H1 (cell line): Measurements from ENCODE around the gene SYT6. TPM values are rescaled to one million over a fixed set of nuclear protein-coding genes. Genes with fewer than 3 reads are reported as not detected.

Experiments
- CTCF ChIA-PET: fragments of 300-600 bp; sonication (Branson Sonifier 250); formaldehyde crosslinking; loops from one replicate; lab custom pipeline; 2021; ENCODE audit not compliant: partially characterized antibody; lab: Charles Lee
- POLR2A ChIA-PET: fragments of 300-600 bp; sonication (Branson Sonifier 250); formaldehyde crosslinking; loops from one replicate; lab custom pipeline; 2021; ENCODE audit warnings: inconsistent platforms; ENCODE audit not compliant: partially characterized antibody; lab: Charles Lee
- DNase-seq, 2 experiments: peaks; one replicate each; pipeline versions ENCODE4 v3.0.0 to v3.0.0-alpha.2; 2010 to 2022; ENCODE audit warnings: low spot score in 2 of 2, low read depth in 1 of 2, mixed read lengths in 1 of 2
- FAIRE-seq: peaks from 2 replicates; lab custom pipeline; 2011; peaks lifted over from hg19 to GRCh38; lab: Jason Lieb, UNC
- H2AFZ ChIP-seq: 2 replicates; pipeline ENCODE4 v1.8.1; 2012; ENCODE audit warnings: low read length, inconsistent platforms
- H2AK5ac ChIP-seq: 2 replicates; pipeline ENCODE4 v1.6.1; 2013; ENCODE audit warnings: low read depth, low read length
- H2BK120ac ChIP-seq: replicated peaks from 2 replicates; pipeline ENCODE3; 2013; ENCODE audit warnings: low read depth, low read length, inconsistent platforms
- H2BK12ac ChIP-seq: 2 replicates; pipeline ENCODE4 v1.6.1; 2013; ENCODE audit warnings: low read depth, low read length
- H2BK15ac ChIP-seq: 2 replicates; pipeline ENCODE4 v1.6.1; 2013; ENCODE audit warnings: low read length
- H2BK20ac ChIP-seq: 2 replicates; pipeline ENCODE4 v1.6.1; 2013; ENCODE audit warnings: low read length
- H2BK5ac ChIP-seq: 2 replicates; pipeline ENCODE4 v1.6.1; 2013; ENCODE audit warnings: low read depth, low read length
- H3K14ac ChIP-seq: 2 replicates; pipeline ENCODE4 v1.6.1; 2013; ENCODE audit warnings: inconsistent platforms; ENCODE audit not compliant: insufficient read length
- H3K18ac ChIP-seq: 2 replicates; pipeline ENCODE4 v1.6.1; 2013; ENCODE audit warnings: low read length; ENCODE audit errors: extremely low read depth
- H3K23ac ChIP-seq: 2 replicates; pipeline ENCODE4 v1.6.1; 2013; ENCODE audit warnings: inconsistent platforms; ENCODE audit not compliant: insufficient read length
- H3K23me2 ChIP-seq: 2 replicates; pipeline ENCODE4 v1.6.1; 2013; ENCODE audit warnings: low read depth, low read length
- H3K27ac ChIP-seq: 2 replicates; pipeline ENCODE4 v1.6.1; 2011; ENCODE audit warnings: low read depth, low read length, inconsistent platforms
- H3K27me3 ChIP-seq, 4 experiments: replicated peaks in 1 of 4; 1 replicate in 1 of 4; 2 replicates in 3 of 4; pipeline versions ENCODE4 v1.6.1 to v1.8.1; 2011 to 2013; ENCODE audit warnings: low read length in 3 of 4, mild to moderate bottlenecking in 3 of 4, inconsistent platforms in 2 of 4, mixed read lengths in 2 of 4, moderate library complexity in 1 of 4; ENCODE audit not compliant: control insufficient read depth in 3 of 4, insufficient read depth in 3 of 4; ENCODE audit errors: extremely low read depth in 1 of 4
- H3K36me3 ChIP-seq, 4 experiments: 2 replicates each; pipeline versions ENCODE4 v1.6.1 to v1.8.1; 2011 to 2013; ENCODE audit warnings: mild to moderate bottlenecking in 4 of 4, low read length in 3 of 4, moderate library complexity in 2 of 4, control low read depth in 1 of 4, inconsistent platforms in 1 of 4; ENCODE audit not compliant: insufficient read depth in 4 of 4, control insufficient read depth in 2 of 4
- H3K4ac ChIP-seq: replicated peaks from 2 replicates; pipeline ENCODE3; 2013; ENCODE audit warnings: low read length, low read depth, mixed read lengths, inconsistent platforms; ENCODE audit not compliant: insufficient read length
- H3K4me1 ChIP-seq, 4 experiments: replicated peaks in 1 of 4; 1 replicate in 1 of 4; 2 replicates in 3 of 4; pipeline versions ENCODE4 v1.6.1 to v1.8.1; 2011 to 2013; ENCODE audit warnings: low read length in 3 of 4, inconsistent platforms in 2 of 4, mixed read lengths in 1 of 4; ENCODE audit not compliant: insufficient read depth in 4 of 4, control insufficient read depth in 3 of 4
- H3K4me2 ChIP-seq, 2 experiments: 2 replicates each; pipeline versions ENCODE4 v1.6.1 to v1.8.1; 2011 to 2013; ENCODE audit warnings: low read depth in 2 of 2, low read length in 2 of 2, control low read depth in 1 of 2, inconsistent platforms in 1 of 2, mild to moderate bottlenecking in 1 of 2; ENCODE audit not compliant: insufficient read depth in 1 of 2
- H3K4me3 ChIP-seq, 4 experiments: fragments of 200-600, 300-600 bp in 1 of 4; sonication (generic), shearing (Covaris generic), sonication (Bioruptor Twin) in 1 of 4; 2 replicates each; pipeline versions ENCODE4 v1.5.1 to v1.8.1; 2011 to 2016; ENCODE audit warnings: low read length in 4 of 4, low read depth in 3 of 4, control low read depth in 2 of 4, inconsistent platforms in 2 of 4, mild to moderate bottlenecking in 2 of 4, mixed read lengths in 1 of 4, moderate library complexity in 1 of 4; ENCODE audit not compliant: insufficient read depth in 2 of 4; ENCODE audit errors: extremely low read depth in 1 of 4
- H3K56ac ChIP-seq: replicated peaks from 2 replicates; pipeline ENCODE3; 2013; ENCODE audit warnings: low read depth, mild to moderate bottlenecking, mixed read lengths, low read length, inconsistent platforms; ENCODE audit not compliant: insufficient read length
- H3K79me1 ChIP-seq: 2 replicates; pipeline ENCODE4 v1.6.1; 2013; ENCODE audit warnings: low read depth, low read length, control low read depth
- H3K79me2 ChIP-seq, 2 experiments: 2 replicates each; pipeline versions ENCODE4 v1.6.1 to v1.8.1; 2012 to 2013; ENCODE audit warnings: low read length in 2 of 2, mild to moderate bottlenecking in 2 of 2, inconsistent platforms in 1 of 2; ENCODE audit not compliant: insufficient read depth in 2 of 2, control insufficient read depth in 1 of 2
- H3K9ac ChIP-seq, 4 experiments: replicated peaks in 1 of 4; 1 replicate in 1 of 4; 2 replicates in 3 of 4; pipeline versions ENCODE4 v1.6.1 to v1.8.1; 2011 to 2013; ENCODE audit warnings: low read depth in 3 of 4, low read length in 3 of 4, control low read depth in 2 of 4, mild to moderate bottlenecking in 2 of 4, moderate library complexity in 2 of 4, inconsistent platforms in 1 of 4; ENCODE audit errors: extremely low read depth in 1 of 4
- H3K9me3 ChIP-seq, 2 experiments: 2 replicates each; pipeline versions ENCODE4 v1.6.1 to v1.8.1; 2012 to 2013; ENCODE audit warnings: mild to moderate bottlenecking in 2 of 2, moderate library complexity in 2 of 2, control low read depth in 1 of 2, inconsistent platforms in 1 of 2, low read depth in 1 of 2, low read length in 1 of 2, mixed read lengths in 1 of 2; ENCODE audit not compliant: insufficient read depth in 2 of 2
- H4K20me1 ChIP-seq, 2 experiments: replicated peaks in 1 of 2; 2 replicates each; pipeline versions ENCODE3 to v1.8.1; 2011 to 2013; ENCODE audit warnings: inconsistent platforms in 2 of 2, low read length in 2 of 2, mild to moderate bottlenecking in 1 of 2; ENCODE audit not compliant: insufficient read depth in 2 of 2, control insufficient read depth in 1 of 2
- H4K5ac ChIP-seq: 2 replicates; pipeline ENCODE4 v1.6.1; 2013; ENCODE audit warnings: low read length, low read depth, mixed read lengths, inconsistent platforms; ENCODE audit not compliant: insufficient read length
- H4K8ac ChIP-seq: 2 replicates; pipeline ENCODE4 v1.8.0; 2013; ENCODE audit warnings: mild to moderate bottlenecking, moderate library complexity, low read length, inconsistent platforms; ENCODE audit not compliant: insufficient read depth; ENCODE audit errors: extremely low read depth
- H4K91ac ChIP-seq: replicated peaks from 2 replicates; pipeline ENCODE3; 2013; ENCODE audit warnings: low read length, mixed read lengths, inconsistent platforms; ENCODE audit not compliant: insufficient read length
- BCL11A ChIP-seq, 2 experiments: IDR thresholded peaks; one replicate each; pipeline ENCODE4 v1.6.1; 2011; ENCODE audit warnings: low read depth in 2 of 2, low read length in 2 of 2, mild to moderate bottlenecking in 2 of 2
- EGR1 ChIP-seq: IDR thresholded peaks from 2 replicates; pipeline ENCODE4 v1.6.1; 2011; ENCODE audit warnings: low read depth, low read length, borderline replicate concordance
- EZH2 ChIP-seq: fragments of 200-600 bp; sonication (generic); IDR thresholded peaks from 2 replicates; pipeline ENCODE4 v1.7.1; 2012; ENCODE audit warnings: low read depth, mild to moderate bottlenecking, moderate library complexity, low read length, inconsistent platforms; ENCODE audit not compliant: severe bottlenecking
- FOSL1 ChIP-seq: IDR thresholded peaks from 2 replicates; pipeline ENCODE4 v1.6.1; 2011; ENCODE audit warnings: mild to moderate bottlenecking, low read depth, low read length, moderate library complexity; ENCODE audit not compliant: insufficient read depth
- GTF2F1 ChIP-seq: IDR thresholded peaks from 2 replicates; pipeline ENCODE4 v1.6.1; 2012; ENCODE audit warnings: low read depth, low read length, improper control_type of control experiment, borderline replicate concordance
- MAFK ChIP-seq: IDR thresholded peaks from 2 replicates; pipeline ENCODE4 v1.6.1; 2012; ENCODE audit warnings: low read depth, mild to moderate bottlenecking, improper control_type of control experiment, low read length
- POU5F1 ChIP-seq: IDR thresholded peaks from 2 replicates; pipeline ENCODE4 v1.6.1; 2011; ENCODE audit warnings: low read depth, mild to moderate bottlenecking, low read length, moderate library complexity
- RBBP5 ChIP-seq: IDR thresholded peaks from 2 replicates; pipeline ENCODE4 v1.7.1; 2012; ENCODE audit warnings: low read depth, mild to moderate bottlenecking, inconsistent platforms, low read length, moderate library complexity, borderline replicate concordance
- RFX5 ChIP-seq: IDR thresholded peaks from 2 replicates; pipeline ENCODE4 v1.6.1; 2011; ENCODE audit warnings: low read depth, low read length, improper control_type of control experiment, borderline replicate concordance
- SP1 ChIP-seq: IDR thresholded peaks from 2 replicates; pipeline ENCODE4 v1.6.1; 2011; ENCODE audit warnings: low read depth, low read length
- TAF1 ChIP-seq: IDR thresholded peaks from 2 replicates; pipeline ENCODE4 v1.6.1; 2011; ENCODE audit warnings: mild to moderate bottlenecking, low read depth, low read length
- ZNF274 ChIP-seq: IDR thresholded peaks from 2 replicates; pipeline ENCODE4 v1.7.0; 2012; ENCODE audit warnings: low read length, borderline replicate concordance; ENCODE audit errors: extremely low read depth
- WGBS, 2 experiments: shearing (Covaris generic) in 1 of 2; methylation state at CpG; one replicate each; pipeline versions ENCODE4 v1.1.6 to v1.1.7; 2013 to 2015; ENCODE audit warnings: low lambda C conversion rate in 2 of 2, mixed read lengths in 2 of 2, inconsistent platforms in 1 of 2, low coverage in 1 of 2, missing lambda C conversion rate in 1 of 2; ENCODE audit not compliant: insufficient replicate concordance in 2 of 2, insufficient coverage in 1 of 2, insufficient read length in 1 of 2; ENCODE audit errors: extremely low coverage in 1 of 2, missing lambda C conversion rate in 1 of 2; 5-methylcytosine and 5-hydroxymethylcytosine counted together
- polyA plus RNA-seq, 7 experiments: library from polyadenylated mRNA; depleted of rRNA in 3 of 7; stranded (reverse) in 5 of 7; unstranded in 2 of 7; fragments of >200 nt in 5 of 7; fragments of 200-250 nt in 2 of 7; gene quantifications; 1 replicate in 5 of 7; 2 replicates in 1 of 7; 4 replicates in 1 of 7; pipeline versions ENCODE4 v1.2.1 to v1.2.3, GENCODE V29; 2011 to 2013; ENCODE audit warnings: missing spikeins in 2 of 7, mixed read lengths in 2 of 7
- total RNA-seq: library from RNA; stranded (reverse); fragmentation: NEBNext Ultra II Directional; extraction: Animal tissue kit (Norgen Biotek cat#: 25700); gene quantifications from 2 replicates; pipeline ENCODE4 v1.2.1, GENCODE V29; 2021
- TF ChIP-seq, protein P1 (sequence below): IDR thresholded peaks from 2 replicates; pipeline ENCODE4 v1.6.1; 2011; ENCODE audit warnings: low read depth, mild to moderate bottlenecking, low read length; ENCODE audit not compliant: insufficient read depth
- TF ChIP-seq, protein P2 (sequence below): IDR thresholded peaks from 2 replicates; pipeline ENCODE4 v1.6.1; 2012; ENCODE audit warnings: inconsistent platforms

Gene SYT6
- total and polyA plus RNA-seq, 2 of the 8 experiments (the other 6 are each of a cell fraction or from before 2014, with no cell fraction given) = 33.7 to 83.5 TPM

DNA sequence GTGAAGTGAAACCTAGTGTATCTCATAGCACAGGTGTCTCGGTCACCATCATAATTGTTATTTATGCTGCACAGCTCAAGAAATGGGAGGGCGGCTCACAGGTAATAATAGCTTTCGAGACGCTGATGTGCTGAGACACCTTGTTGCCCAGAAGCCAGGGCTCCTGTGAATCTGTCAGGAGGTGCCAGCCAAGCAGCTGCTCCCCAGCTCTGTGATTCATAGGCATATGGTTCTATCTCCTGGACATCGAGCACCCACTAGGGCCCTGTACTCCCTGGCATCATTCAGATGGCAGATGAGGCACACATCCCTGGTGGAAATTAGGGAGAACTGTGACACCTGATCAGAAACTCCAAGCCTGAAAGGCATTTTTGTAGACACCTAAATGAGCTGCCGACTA lies 53.5 kb downstream of the SYT6 start:
- H4K91ac ChIP-seq = no peak overlapping the region
- H2BK20ac ChIP-seq = no peak overlapping the region
- H3K9me3 ChIP-seq = no peaks in the 10 kb centered on the region
- no peaks in the 10 kb centered on the region; the same call in 1 of the 2 replicates for H3K23me2 ChIP-seq
- no peak overlapping the region for H3K56ac ChIP-seq
- POLR2A ChIA-PET = interaction anchor here (0.7 kb wide), 1 partner anchor 68 kb away, joined by 3 read pairs; no protein-coding TSS in a partner anchor
- H3K9ac ChIP-seq = no peak overlapping the region; a peak in 1 of 7 replicates
- peaks cover 0 to 4% (median under 1%) of the 10 kb centered on the region in 4 experiments; a peak in 2 of 7 replicates for H3K4me1 ChIP-seq
- H3K4ac ChIP-seq = no peak overlapping the region
- no peak overlapping the region for H3K27ac ChIP-seq
- H3K18ac ChIP-seq = no peak overlapping the region
- DNase-seq (no peak), FAIRE-seq (no peak)
- no peak overlapping the region for H3K4me3 ChIP-seq
- no peaks in the 10 kb centered on the region for H3K79me2 ChIP-seq
- no peak overlapping the region for H2BK5ac ChIP-seq
- no peak overlapping the region for H2BK12ac ChIP-seq
- no peak overlapping the region for H4K5ac ChIP-seq
- peaks cover 46 to 91% (median 72%) of the 10 kb centered on the region in 4 experiments for H3K36me3 ChIP-seq
- no peak overlapping the region for H3K4me2 ChIP-seq
- no peak for TF ChIP-seq FOSL1
- no peak for TF ChIP-seq POU5F1
- TF ChIP-seq ZNF274 = no peak
- no peak for TF ChIP-seq BCL11A (IDR thresholded peaks at IDR 0.05; ENCODE audit: low read depth in 2 of 2, low read length in 2 of 2)
- no peak for TF ChIP-seq EGR1
- no peak for TF ChIP-seq RBBP5
- no peak for TF ChIP-seq TAF1
- TF ChIP-seq SP1 = no peak
- TF ChIP-seq, protein P1, sequence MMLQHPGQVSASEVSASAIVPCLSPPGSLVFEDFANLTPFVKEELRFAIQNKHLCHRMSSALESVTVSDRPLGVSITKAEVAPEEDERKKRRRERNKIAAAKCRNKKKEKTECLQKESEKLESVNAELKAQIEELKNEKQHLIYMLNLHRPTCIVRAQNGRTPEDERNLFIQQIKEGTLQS = no peak
- TF ChIP-seq, protein P2, sequence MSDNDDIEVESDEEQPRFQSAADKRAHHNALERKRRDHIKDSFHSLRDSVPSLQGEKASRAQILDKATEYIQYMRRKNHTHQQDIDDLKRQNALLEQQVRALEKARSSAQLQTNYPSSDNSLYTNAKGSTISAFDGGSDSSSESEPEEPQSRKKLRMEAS = no peak
- no peak for TF ChIP-seq RFX5
- no peak for TF ChIP-seq MAFK
- TF ChIP-seq EZH2 = no peak
- TF ChIP-seq GTF2F1 = no peak
- H3K23ac ChIP-seq = no peak overlapping the region
- no peaks in the 10 kb centered on the region for H4K20me1 ChIP-seq
- WGBS, 2 experiments = 94% methylated on average over 6 of the region's 6 CpGs; no CpG with 5 or more reads in 1 of the 2 experiments
- no peaks in the 10 kb centered on the region for H3K27me3 ChIP-seq
- no peak overlapping the region for H3K14ac ChIP-seq
- no peak overlapping the region for H2AFZ ChIP-seq
- no peak overlapping the region for H2BK15ac ChIP-seq
- no peaks in the 10 kb centered on the region; the same call in 1 of the 2 replicates for H3K79me1 ChIP-seq
- no peak overlapping the region for H2AK5ac ChIP-seq
- H4K8ac ChIP-seq = no peak overlapping the region
- H2BK120ac ChIP-seq = no peak overlapping the region
- CTCF ChIA-PET = interaction anchor here (1.0 to 1.4 kb wide), 6 partner anchors 12 to 123 kb away, joined by 3 to 4 read pairs (median 3); no protein-coding TSS in a partner anchor
